Measurements from ENCODE around the gene RGL1. TPM values are rescaled to one million over a fixed set of nuclear protein-coding genes. Genes with fewer than 3 reads are reported as not detected.
A peak's percentile ranks its signal among the peaks of the same experiment; 100 is the strongest.

RGL1 gene
- total and polyA plus RNA-seq, 2 donors (not counting 1 experiment from before 2014, with no cell fraction given) = 16.2 to 21.4 TPM

GRCh38 chr1:183816110-183816509 is 11.2 kb downstream of the RGL1 start:
- H3K9ac ChIP-seq (ENCODE audit: insufficient read depth, low read length) = no peak overlapping the region
- no peak overlapping the region for H3K4me2 ChIP-seq (ENCODE audit: extremely low read depth, insufficient read depth, low read length)
- no peaks in the 10 kb centered on the region for H3K36me3 ChIP-seq (ENCODE audit: control insufficient read depth, insufficient read depth, low read length)
- peaks cover 14% of the 10 kb centered on the region for H3K4me1 ChIP-seq (ENCODE audit: control insufficient read depth, extremely low read depth, insufficient read depth, low read length)
- no peak overlapping the region for H3K27ac ChIP-seq (ENCODE audit: insufficient read depth, low read length)
- H2AFZ ChIP-seq (ENCODE audit: low read length) = no peak overlapping the region
- H4K20me1 ChIP-seq (ENCODE audit: control insufficient read depth, extremely low read depth, insufficient read depth, low read length) = no peaks in the 10 kb centered on the region
- no peaks in the 10 kb centered on the region for H3K27me3 ChIP-seq (ENCODE audit: control insufficient read depth, insufficient read depth, low read length)
- TF ChIP-seq, protein P1, sequence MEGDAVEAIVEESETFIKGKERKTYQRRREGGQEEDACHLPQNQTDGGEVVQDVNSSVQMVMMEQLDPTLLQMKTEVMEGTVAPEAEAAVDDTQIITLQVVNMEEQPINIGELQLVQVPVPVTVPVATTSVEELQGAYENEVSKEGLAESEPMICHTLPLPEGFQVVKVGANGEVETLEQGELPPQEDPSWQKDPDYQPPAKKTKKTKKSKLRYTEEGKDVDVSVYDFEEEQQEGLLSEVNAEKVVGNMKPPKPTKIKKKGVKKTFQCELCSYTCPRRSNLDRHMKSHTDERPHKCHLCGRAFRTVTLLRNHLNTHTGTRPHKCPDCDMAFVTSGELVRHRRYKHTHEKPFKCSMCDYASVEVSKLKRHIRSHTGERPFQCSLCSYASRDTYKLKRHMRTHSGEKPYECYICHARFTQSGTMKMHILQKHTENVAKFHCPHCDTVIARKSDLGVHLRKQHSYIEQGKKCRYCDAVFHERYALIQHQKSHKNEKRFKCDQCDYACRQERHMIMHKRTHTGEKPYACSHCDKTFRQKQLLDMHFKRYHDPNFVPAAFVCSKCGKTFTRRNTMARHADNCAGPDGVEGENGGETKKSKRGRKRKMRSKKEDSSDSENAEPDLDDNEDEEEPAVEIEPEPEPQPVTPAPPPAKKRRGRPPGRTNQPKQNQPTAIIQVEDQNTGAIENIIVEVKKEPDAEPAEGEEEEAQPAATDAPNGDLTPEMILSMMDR (conservative IDR thresholded peaks at IDR 0.05 in 1 of 2, IDR thresholded peaks at IDR 0.05 in 1 of 2; ENCODE audit: low read depth in 1 of 2, low read length in 2 of 2) = no peak
- TF ChIP-seq EZH2 (IDR thresholded peaks at IDR 0.05; ENCODE audit: low read length, missing control alignments) = no peak
- no peaks in the 10 kb centered on the region for H3K9me3 ChIP-seq (ENCODE audit: control insufficient read depth, insufficient read depth, low read depth, low read length)
- peaks cover 41% of the 10 kb centered on the region for H3K79me2 ChIP-seq (ENCODE audit: control insufficient read depth, insufficient read depth, low read length)
- no peak for DNase-seq (ENCODE audit: low read depth in 2 of 2)
- H3K4me3 ChIP-seq (replicated peaks in 1 of 4; ENCODE audit: control extremely low read depth in 1 of 4, insufficient read depth in 1 of 4, low read depth in 3 of 4, low read length in 4 of 4) = no peak overlapping the region

DNA sequence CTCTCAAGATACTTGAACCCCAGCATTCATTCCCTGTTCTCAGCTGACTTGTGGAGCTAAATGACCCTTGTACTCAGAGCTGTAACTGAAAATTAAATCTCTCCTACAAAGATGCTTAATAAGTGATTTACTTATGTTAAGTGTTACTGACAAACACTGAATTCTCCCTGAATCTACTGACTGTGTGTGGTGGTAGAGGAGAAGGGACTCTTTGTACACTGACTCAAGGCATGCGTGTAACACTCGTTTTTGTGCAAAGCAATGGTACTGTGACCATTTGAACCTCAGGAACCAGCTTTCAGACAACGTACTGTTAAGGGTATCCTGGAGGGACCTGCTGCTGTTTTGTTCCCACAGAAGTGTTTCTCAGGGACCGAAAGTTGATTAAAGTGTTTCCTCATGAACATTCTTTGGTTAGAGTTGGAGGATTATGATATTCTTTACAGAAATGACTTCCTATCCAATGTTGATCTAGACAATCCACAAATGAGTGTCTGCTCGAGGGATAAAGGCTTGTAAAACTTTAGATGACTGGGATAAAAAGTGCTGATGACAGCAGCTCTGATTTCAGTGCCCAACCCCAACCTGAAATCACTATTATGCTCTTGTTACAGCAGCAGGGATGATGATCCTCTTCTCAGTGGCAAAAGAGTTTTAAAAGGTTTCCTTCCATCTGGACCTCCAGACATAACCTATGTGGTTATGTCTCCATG is 12.8 kb downstream of the RGL1 start:
- Histone ChIP-seq H3K9ac (ENCODE audit: insufficient read depth, low read length) (no peak overlapping the region), H3K4me2 (ENCODE audit: extremely low read depth, insufficient read depth, low read length) (peak overlapping the region; percentile 36), H3K27me3 (ENCODE audit: control insufficient read depth, insufficient read depth, low read length) (no peaks in the 10 kb centered on the region), H2AFZ (ENCODE audit: low read length) (no peak overlapping the region), H3K9me3 (ENCODE audit: control insufficient read depth, insufficient read depth, low read depth, low read length) (no peaks in the 10 kb centered on the region), H3K4me1 (ENCODE audit: control insufficient read depth, extremely low read depth, insufficient read depth, low read length) (peaks cover 18% of the 10 kb centered on the region), H3K4me3 (replicated peaks in 1 of 4; ENCODE audit: control extremely low read depth in 1 of 4, insufficient read depth in 1 of 4, low read depth in 3 of 4, low read length in 4 of 4) (no peak overlapping the region), H3K79me2 (ENCODE audit: control insufficient read depth, insufficient read depth, low read length) (peaks cover 40% of the 10 kb centered on the region), H3K27ac (ENCODE audit: insufficient read depth, low read length) (no peak overlapping the region), H4K20me1 (ENCODE audit: control insufficient read depth, extremely low read depth, insufficient read depth, low read length) (no peaks in the 10 kb centered on the region), H3K36me3 (ENCODE audit: control insufficient read depth, insufficient read depth, low read length) (no peaks in the 10 kb centered on the region)
- TF ChIP-seq, protein P1 (conservative IDR thresholded peaks at IDR 0.05 in 1 of 2, IDR thresholded peaks at IDR 0.05 in 1 of 2; ENCODE audit: low read depth in 1 of 2, low read length in 2 of 2) = no peak
- no peak for TF ChIP-seq EZH2 (IDR thresholded peaks at IDR 0.05; ENCODE audit: low read length, missing control alignments)
- DNase-seq (ENCODE audit: low read depth in 2 of 2) = no peak

GRCh38 chr1:183819059-183819458 is 14.1 kb downstream of the RGL1 start:
- Histone ChIP-seq H3K4me1 (ENCODE audit: control insufficient read depth, extremely low read depth, insufficient read depth, low read length) (peaks cover 15% of the 10 kb centered on the region), H3K27ac (ENCODE audit: insufficient read depth, low read length) (no peak overlapping the region), H3K36me3 (ENCODE audit: control insufficient read depth, insufficient read depth, low read length) (no peaks in the 10 kb centered on the region), H3K27me3 (ENCODE audit: control insufficient read depth, insufficient read depth, low read length) (no peaks in the 10 kb centered on the region), H3K79me2 (ENCODE audit: control insufficient read depth, insufficient read depth, low read length) (peaks cover 42% of the 10 kb centered on the region), H3K9me3 (ENCODE audit: control insufficient read depth, insufficient read depth, low read depth, low read length) (no peaks in the 10 kb centered on the region), H3K4me2 (ENCODE audit: extremely low read depth, insufficient read depth, low read length) (no peak overlapping the region), H3K9ac (ENCODE audit: insufficient read depth, low read length) (no peak overlapping the region), H4K20me1 (ENCODE audit: control insufficient read depth, extremely low read depth, insufficient read depth, low read length) (no peaks in the 10 kb centered on the region), H3K4me3 (replicated peaks in 1 of 4; ENCODE audit: control extremely low read depth in 1 of 4, insufficient read depth in 1 of 4, low read depth in 3 of 4, low read length in 4 of 4) (no peak overlapping the region), H2AFZ (ENCODE audit: low read length) (no peak overlapping the region)
- TF ChIP-seq, protein P1 (conservative IDR thresholded peaks at IDR 0.05 in 1 of 2, IDR thresholded peaks at IDR 0.05 in 1 of 2; ENCODE audit: low read depth in 1 of 2, low read length in 2 of 2) = no peak
- no peak for TF ChIP-seq EZH2 (IDR thresholded peaks at IDR 0.05; ENCODE audit: low read length, missing control alignments)
- DNase-seq (ENCODE audit: low read depth in 2 of 2) = no peak
